HEK293 (cell line): ENCODE results near the gene IPO13.

Experiments
- CTCF ChIA-PET: fragments of 350-600 bp; formaldehyde crosslinking; extraction: SDS; loops from one replicate; lab custom pipeline; 2021; ENCODE audit warnings: antibody characterized with exemption; lab: Yijun Ruan, JAX
- POLR2A ChIA-PET: fragments of 300-600 bp; formaldehyde crosslinking; extraction: SDS; loops from one replicate; lab custom pipeline; 2020; ENCODE audit warnings: antibody characterized with exemption, inconsistent platforms; lab: Yijun Ruan, JAX
- H3K27ac ChIP-seq: fragments of 200-500 bp; sonication (Bioruptor generic); 2 replicates; pipeline ENCODE4 v1.5.1; 2014; ENCODE audit warnings: low read depth, low read length, control low read depth, inconsistent platforms; ENCODE audit errors: extremely low read depth
- H3K36me3 ChIP-seq, 2 experiments: fragments of 200-500 bp in 1 of 2; sonication (Bioruptor generic) in 1 of 2; 1 replicate in 1 of 2; 2 replicates in 1 of 2; pipeline ENCODE4 v1.5.1; 2014 to 2017; ENCODE audit warnings: inconsistent platforms in 2 of 2, low read length in 2 of 2; ENCODE audit not compliant: control insufficient read depth in 2 of 2, insufficient read depth in 1 of 2
- H3K4me1 ChIP-seq: fragments of 200-500 bp; sonication (Bioruptor generic); 2 replicates; pipeline ENCODE4 v1.5.1; 2014; ENCODE audit warnings: mild to moderate bottlenecking, low read length, inconsistent platforms; ENCODE audit not compliant: control insufficient read depth, insufficient read depth
- H3K4me3 ChIP-seq: 2 replicates; pipeline ENCODE4 v1.5.1; 2011; ENCODE audit warnings: low read depth, mild to moderate bottlenecking, control low read depth, low read length, moderate library complexity
- H3K9me3 ChIP-seq: fragments of 200-500 bp; sonication (Bioruptor generic); 2 replicates; pipeline ENCODE4 v1.5.1; 2014; ENCODE audit warnings: low read depth, low read length, inconsistent platforms; ENCODE audit not compliant: control insufficient read depth, insufficient read depth
- EGR2 ChIP-seq: fragments of 450-650 bp; formaldehyde crosslinking; IDR thresholded peaks from 2 replicates; pipeline ENCODE4 v1.5.1; 2016; ENCODE audit warnings: low read depth, missing biosample characterization, missing genetic modification characterization
- GFI1B ChIP-seq: fragments of 450-650 bp; formaldehyde crosslinking; IDR thresholded peaks from 2 replicates; pipeline ENCODE4 v1.5.1; 2016; ENCODE audit warnings: missing biosample characterization, missing genetic modification characterization
- GLI2 ChIP-seq: fragments of 450-650 bp; formaldehyde crosslinking; IDR thresholded peaks from 2 replicates; pipeline ENCODE4; 2017; ENCODE audit warnings: missing biosample characterization, missing genetic modification characterization, low read depth, borderline replicate concordance
- GLIS1 ChIP-seq: fragments of 450-650 bp; formaldehyde crosslinking; IDR thresholded peaks from 2 replicates; pipeline ENCODE4 v1.5.1; 2016; ENCODE audit warnings: missing biosample characterization, missing genetic modification characterization
- KLF10 ChIP-seq: fragments of 450-650 bp; IDR thresholded peaks from 2 replicates; pipeline ENCODE4 v1.5.1; 2018; ENCODE audit warnings: missing biosample characterization, mild to moderate bottlenecking, missing genetic modification characterization
- MYNN ChIP-seq: fragments of 450-650 bp; formaldehyde crosslinking; IDR thresholded peaks from 2 replicates; pipeline ENCODE4 v1.5.1; 2016; ENCODE audit warnings: missing biosample characterization, missing genetic modification characterization, borderline replicate concordance
- RBAK ChIP-seq: fragments of 450-650 bp; formaldehyde crosslinking; IDR thresholded peaks from 2 replicates; pipeline ENCODE4 v1.5.1; 2016; ENCODE audit warnings: missing biosample characterization, missing genetic modification characterization
- SCRT2 ChIP-seq: fragments of 450-650 bp; formaldehyde crosslinking; IDR thresholded peaks from 2 replicates; pipeline ENCODE4 v1.5.1; 2016; ENCODE audit warnings: missing biosample characterization, missing genetic modification characterization
- SP7 ChIP-seq: fragments of 450-650 bp; formaldehyde crosslinking; IDR thresholded peaks from 2 replicates; pipeline ENCODE4 v1.5.1; 2016; ENCODE audit warnings: missing biosample characterization, missing genetic modification characterization
- ZBTB21 ChIP-seq: fragments of 450-650 bp; formaldehyde crosslinking; IDR thresholded peaks from 2 replicates; pipeline ENCODE4 v1.5.1; 2017; ENCODE audit warnings: missing biosample characterization, missing genetic modification characterization
- ZEB2 ChIP-seq: fragments of 450-650 bp; formaldehyde crosslinking; IDR thresholded peaks from 2 replicates; pipeline ENCODE4 v1.5.1; 2016; ENCODE audit warnings: missing biosample characterization, missing genetic modification characterization
- ZNF175 ChIP-seq: fragments of 450-650 bp; formaldehyde crosslinking; IDR thresholded peaks from 2 replicates; pipeline ENCODE4 v1.5.1; 2016; ENCODE audit warnings: missing biosample characterization, missing genetic modification characterization
- ZNF184 ChIP-seq: fragments of 450-650 bp; IDR thresholded peaks from 2 replicates; pipeline ENCODE4 v1.5.1; 2018; ENCODE audit warnings: missing biosample characterization, mild to moderate bottlenecking, missing genetic modification characterization
- ZNF2 ChIP-seq: fragments of 450-650 bp; formaldehyde crosslinking; IDR thresholded peaks from 2 replicates; pipeline ENCODE4 v1.5.1; 2016; ENCODE audit warnings: missing biosample characterization, missing genetic modification characterization
- ZNF221 ChIP-seq: fragments of 450-650 bp; formaldehyde crosslinking; IDR thresholded peaks from 2 replicates; pipeline ENCODE4 v1.5.1; 2017; ENCODE audit warnings: missing biosample characterization, missing genetic modification characterization, borderline replicate concordance
- ZNF335 ChIP-seq: fragments of 450-650 bp; formaldehyde crosslinking; conservative IDR thresholded peaks from 2 replicates; pipeline ENCODE4 v1.5.1; 2016; ENCODE audit warnings: missing biosample characterization, missing genetic modification characterization
- ZNF366 ChIP-seq: fragments of 450-650 bp; formaldehyde crosslinking; conservative IDR thresholded peaks from 2 replicates; pipeline ENCODE4 v1.5.1; 2016; ENCODE audit warnings: missing biosample characterization, missing genetic modification characterization
- ZNF654 ChIP-seq: fragments of 450-650 bp; formaldehyde crosslinking; IDR thresholded peaks from 2 replicates; pipeline ENCODE4 v1.5.1; 2016; ENCODE audit warnings: low read depth, missing biosample characterization, missing genetic modification characterization
- ZNF660 ChIP-seq: fragments of 450-650 bp; IDR thresholded peaks from 2 replicates; pipeline ENCODE4 v1.5.1; 2018; ENCODE audit warnings: missing biosample characterization, mild to moderate bottlenecking, missing genetic modification characterization
- ZNF707 ChIP-seq: fragments of 450-650 bp; formaldehyde crosslinking; IDR thresholded peaks from 2 replicates; pipeline ENCODE4 v1.5.1; 2016; ENCODE audit warnings: missing biosample characterization, missing genetic modification characterization
- ZNF843 ChIP-seq: fragments of 450-650 bp; formaldehyde crosslinking; IDR thresholded peaks from 2 replicates; pipeline ENCODE4 v1.5.1; 2016; ENCODE audit warnings: missing biosample characterization, missing genetic modification characterization
- TF ChIP-seq, protein P1 (sequence below): fragments of 450-650 bp; formaldehyde crosslinking; IDR thresholded peaks from 2 replicates; pipeline ENCODE4 v1.5.1; 2017; ENCODE audit warnings: missing biosample characterization, missing genetic modification characterization
- TF ChIP-seq, protein P2 (sequence below): fragments of 450-650 bp; formaldehyde crosslinking; IDR thresholded peaks from 2 replicates; pipeline ENCODE4 v1.5.1; 2017; ENCODE audit warnings: missing biosample characterization, missing genetic modification characterization
- TF ChIP-seq, protein P3 (sequence below): fragments of 450-650 bp; formaldehyde crosslinking; IDR thresholded peaks from 2 replicates; pipeline ENCODE4 v1.5.1; 2016; ENCODE audit warnings: missing biosample characterization, missing genetic modification characterization
- TF ChIP-seq, protein P4 (sequence below): fragments of 450-650 bp; formaldehyde crosslinking; conservative IDR thresholded peaks from 2 replicates; pipeline ENCODE4 v1.5.1; 2016; ENCODE audit warnings: low read depth, missing biosample characterization, missing genetic modification characterization

The IPO13 gene

DNA sequence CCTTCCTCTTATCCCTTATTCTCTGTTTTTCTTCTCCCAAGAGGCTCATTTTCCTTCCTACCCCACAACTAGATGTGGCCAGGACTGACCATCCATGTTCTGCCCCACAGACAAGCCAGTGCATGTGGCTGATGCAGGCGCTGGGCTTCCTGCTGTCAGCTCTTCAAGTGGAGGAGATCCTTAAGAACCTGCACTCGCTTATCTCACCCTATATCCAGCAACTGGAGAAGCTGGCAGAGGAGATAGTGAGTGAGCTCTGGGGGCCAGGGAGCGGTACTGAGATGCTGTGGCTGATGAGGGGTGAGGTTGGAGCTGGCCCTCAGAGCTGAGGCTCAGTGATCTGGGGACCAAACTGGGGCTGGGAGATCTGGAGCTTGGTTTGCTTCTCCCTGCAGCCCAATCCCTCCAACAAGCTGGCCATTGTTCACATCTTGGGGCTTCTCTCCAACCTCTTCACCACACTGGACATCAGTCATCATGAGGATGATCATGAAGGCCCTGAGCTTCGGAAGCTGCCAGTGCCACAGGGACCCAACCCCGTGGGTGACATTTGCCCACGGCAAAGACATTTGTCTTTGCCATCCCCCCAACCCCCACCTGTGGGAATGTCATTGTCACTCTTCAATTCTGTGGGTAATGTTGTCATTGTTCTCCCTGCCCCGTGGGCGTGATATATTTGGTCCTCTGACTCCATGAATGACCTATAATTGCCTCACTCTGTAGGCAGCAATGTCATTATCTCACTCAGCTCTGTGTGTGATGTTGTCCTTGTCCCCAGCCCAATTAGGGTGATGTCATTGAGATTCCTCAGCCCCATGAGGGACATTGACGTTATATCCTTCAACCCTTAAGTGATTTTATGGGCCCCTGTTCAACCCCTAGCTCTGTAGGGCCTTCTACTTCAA is 11.9 kb downstream of the IPO13 start (continued):
- TF ChIP-seq SP7 (tag by site-specific recombination), result peak; percentile 81
- TF ChIP-seq EGR2 (tag by site-specific recombination), result peak; percentile 98
- peak; percentile 96 for TF ChIP-seq SCRT2
- TF ChIP-seq ZNF366, result peak; percentile 68
- TF ChIP-seq, protein P1, sequence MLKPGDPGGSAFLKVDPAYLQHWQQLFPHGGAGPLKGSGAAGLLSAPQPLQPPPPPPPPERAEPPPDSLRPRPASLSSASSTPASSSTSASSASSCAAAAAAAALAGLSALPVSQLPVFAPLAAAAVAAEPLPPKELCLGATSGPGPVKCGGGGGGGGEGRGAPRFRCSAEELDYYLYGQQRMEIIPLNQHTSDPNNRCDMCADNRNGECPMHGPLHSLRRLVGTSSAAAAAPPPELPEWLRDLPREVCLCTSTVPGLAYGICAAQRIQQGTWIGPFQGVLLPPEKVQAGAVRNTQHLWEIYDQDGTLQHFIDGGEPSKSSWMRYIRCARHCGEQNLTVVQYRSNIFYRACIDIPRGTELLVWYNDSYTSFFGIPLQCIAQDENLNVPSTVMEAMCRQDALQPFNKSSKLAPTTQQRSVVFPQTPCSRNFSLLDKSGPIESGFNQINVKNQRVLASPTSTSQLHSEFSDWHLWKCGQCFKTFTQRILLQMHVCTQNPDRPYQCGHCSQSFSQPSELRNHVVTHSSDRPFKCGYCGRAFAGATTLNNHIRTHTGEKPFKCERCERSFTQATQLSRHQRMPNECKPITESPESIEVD (tag by site-specific recombination), result no peak
- TF ChIP-seq ZBTB21, result peak; percentile 95
- TF ChIP-seq ZNF660, result 0 out of 2 replicates have a peak, but pooled peaks have one; percentile 35
- TF ChIP-seq ZEB2, result peak; percentile 87
- TF ChIP-seq GLI2 (tag by site-specific recombination), result peak; percentile 44; the same call in 1 of the 2 replicates
- peak; percentile 53 for TF ChIP-seq KLF10
- TF ChIP-seq RBAK (tag by site-specific recombination), result no peak
- TF ChIP-seq, protein P2, sequence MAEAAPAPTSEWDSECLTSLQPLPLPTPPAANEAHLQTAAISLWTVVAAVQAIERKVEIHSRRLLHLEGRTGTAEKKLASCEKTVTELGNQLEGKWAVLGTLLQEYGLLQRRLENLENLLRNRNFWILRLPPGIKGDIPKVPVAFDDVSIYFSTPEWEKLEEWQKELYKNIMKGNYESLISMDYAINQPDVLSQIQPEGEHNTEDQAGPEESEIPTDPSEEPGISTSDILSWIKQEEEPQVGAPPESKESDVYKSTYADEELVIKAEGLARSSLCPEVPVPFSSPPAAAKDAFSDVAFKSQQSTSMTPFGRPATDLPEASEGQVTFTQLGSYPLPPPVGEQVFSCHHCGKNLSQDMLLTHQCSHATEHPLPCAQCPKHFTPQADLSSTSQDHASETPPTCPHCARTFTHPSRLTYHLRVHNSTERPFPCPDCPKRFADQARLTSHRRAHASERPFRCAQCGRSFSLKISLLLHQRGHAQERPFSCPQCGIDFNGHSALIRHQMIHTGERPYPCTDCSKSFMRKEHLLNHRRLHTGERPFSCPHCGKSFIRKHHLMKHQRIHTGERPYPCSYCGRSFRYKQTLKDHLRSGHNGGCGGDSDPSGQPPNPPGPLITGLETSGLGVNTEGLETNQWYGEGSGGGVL, result peak; percentile 45; the same call in 1 of the 2 replicates
- TF ChIP-seq ZNF184 (tag by site-specific recombination), result no peak
- TF ChIP-seq, protein P3, sequence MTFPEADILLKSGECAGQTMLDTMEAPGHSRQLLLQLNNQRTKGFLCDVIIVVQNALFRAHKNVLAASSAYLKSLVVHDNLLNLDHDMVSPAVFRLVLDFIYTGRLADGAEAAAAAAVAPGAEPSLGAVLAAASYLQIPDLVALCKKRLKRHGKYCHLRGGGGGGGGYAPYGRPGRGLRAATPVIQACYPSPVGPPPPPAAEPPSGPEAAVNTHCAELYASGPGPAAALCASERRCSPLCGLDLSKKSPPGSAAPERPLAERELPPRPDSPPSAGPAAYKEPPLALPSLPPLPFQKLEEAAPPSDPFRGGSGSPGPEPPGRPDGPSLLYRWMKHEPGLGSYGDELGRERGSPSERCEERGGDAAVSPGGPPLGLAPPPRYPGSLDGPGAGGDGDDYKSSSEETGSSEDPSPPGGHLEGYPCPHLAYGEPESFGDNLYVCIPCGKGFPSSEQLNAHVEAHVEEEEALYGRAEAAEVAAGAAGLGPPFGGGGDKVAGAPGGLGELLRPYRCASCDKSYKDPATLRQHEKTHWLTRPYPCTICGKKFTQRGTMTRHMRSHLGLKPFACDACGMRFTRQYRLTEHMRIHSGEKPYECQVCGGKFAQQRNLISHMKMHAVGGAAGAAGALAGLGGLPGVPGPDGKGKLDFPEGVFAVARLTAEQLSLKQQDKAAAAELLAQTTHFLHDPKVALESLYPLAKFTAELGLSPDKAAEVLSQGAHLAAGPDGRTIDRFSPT (tag by site-specific recombination), result peak; percentile 81
- TF ChIP-seq ZNF654, result no peak
- TF ChIP-seq ZNF335, result no peak
- TF ChIP-seq ZNF221, result no peak
- TF ChIP-seq ZNF843 (tag by site-specific recombination), result peak; percentile 75
- peak; percentile 96 for TF ChIP-seq GLIS1 (tag by site-specific recombination)

DNA sequence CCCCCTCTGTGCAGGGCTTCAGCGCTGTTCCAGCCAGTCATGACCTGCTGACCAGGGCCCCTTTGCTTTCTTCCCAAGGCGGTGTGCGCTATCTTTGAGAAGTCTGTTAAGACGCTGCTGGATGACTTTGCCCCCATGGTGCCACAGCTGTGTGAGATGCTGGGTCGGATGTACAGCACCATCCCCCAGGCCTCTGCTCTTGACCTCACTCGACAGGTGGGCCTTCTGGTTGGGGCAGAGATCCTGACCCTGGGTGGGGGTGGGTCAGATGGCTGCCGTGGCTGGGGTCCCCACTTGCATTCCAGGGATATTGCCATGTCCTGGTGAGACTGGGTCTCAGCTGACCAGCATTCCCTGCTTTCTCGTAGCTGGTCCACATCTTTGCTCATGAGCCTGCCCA is 14.0 kb downstream of the IPO13 start:
- POLR2A ChIA-PET, result no interaction called here
- Histone ChIP-seq H3K27ac (no peak overlapping the region), H3K9me3 (no peaks in the 10 kb centered on the region), H3K36me3 (peaks cover 0 to 100% of the 10 kb centered on the region in 2 experiments; a peak in 1 of 3 replicates), H3K4me1 (no peaks in the 10 kb centered on the region), H3K4me3 (no peak overlapping the region)
- CTCF ChIA-PET, result no interaction called here
- TF ChIP-seq ZNF707 (tag by site-specific recombination) (no peak), GFI1B (tag by site-specific recombination) (no peak), MYNN (tag by site-specific recombination) (no peak), SCRT2 (peak; percentile 76), ZNF2 (no peak), ZNF175 (no peak)
- TF ChIP-seq, protein P4, sequence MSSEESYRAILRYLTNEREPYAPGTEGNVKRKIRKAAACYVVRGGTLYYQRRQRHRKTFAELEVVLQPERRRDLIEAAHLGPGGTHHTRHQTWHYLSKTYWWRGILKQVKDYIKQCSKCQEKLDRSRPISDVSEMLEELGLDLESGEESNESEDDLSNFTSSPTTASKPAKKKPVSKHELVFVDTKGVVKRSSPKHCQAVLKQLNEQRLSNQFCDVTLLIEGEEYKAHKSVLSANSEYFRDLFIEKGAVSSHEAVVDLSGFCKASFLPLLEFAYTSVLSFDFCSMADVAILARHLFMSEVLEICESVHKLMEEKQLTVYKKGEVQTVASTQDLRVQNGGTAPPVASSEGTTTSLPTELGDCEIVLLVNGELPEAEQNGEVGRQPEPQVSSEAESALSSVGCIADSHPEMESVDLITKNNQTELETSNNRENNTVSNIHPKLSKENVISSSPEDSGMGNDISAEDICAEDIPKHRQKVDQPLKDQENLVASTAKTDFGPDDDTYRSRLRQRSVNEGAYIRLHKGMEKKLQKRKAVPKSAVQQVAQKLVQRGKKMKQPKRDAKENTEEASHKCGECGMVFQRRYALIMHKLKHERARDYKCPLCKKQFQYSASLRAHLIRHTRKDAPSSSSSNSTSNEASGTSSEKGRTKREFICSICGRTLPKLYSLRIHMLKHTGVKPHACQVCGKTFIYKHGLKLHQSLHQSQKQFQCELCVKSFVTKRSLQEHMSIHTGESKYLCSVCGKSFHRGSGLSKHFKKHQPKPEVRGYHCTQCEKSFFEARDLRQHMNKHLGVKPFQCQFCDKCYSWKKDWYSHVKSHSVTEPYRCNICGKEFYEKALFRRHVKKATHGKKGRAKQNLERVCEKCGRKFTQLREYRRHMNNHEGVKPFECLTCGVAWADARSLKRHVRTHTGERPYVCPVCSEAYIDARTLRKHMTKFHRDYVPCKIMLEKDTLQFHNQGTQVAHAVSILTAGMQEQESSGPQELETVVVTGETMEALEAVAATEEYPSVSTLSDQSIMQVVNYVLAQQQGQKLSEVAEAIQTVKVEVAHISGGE, result no peak
